CD4-positive, CD25-positive, alpha-beta regulatory T cell (primary cell): Measurements from ENCODE around the gene SETBP1. TPM values are rescaled to one million over a fixed set of nuclear protein-coding genes. Genes with fewer than 3 reads are reported as not detected.

Source experiments
- ATAC-seq, 2 donors: fragments of 150-1000 bp; cut with Tn5 transposase; one replicate each; pipeline ENCODE4 v1.10.0; 2021; ENCODE audit warnings: low read depth in 2 of 2, moderate number of reproducible peaks in 2 of 2, moderate library complexity in 1 of 2
- DNase-seq, 3 donors: peaks; one replicate each; pipeline versions ENCODE4 v3.0.0 to v3.0.0-alpha.2; 2012 to 2022; ENCODE audit warnings: mixed read lengths in 1 of 3
- H3K27ac ChIP-seq: one replicate; pipeline ENCODE4 v1.7.0; 2013; ENCODE audit warnings: mild to moderate bottlenecking, low read length; ENCODE audit not compliant: insufficient read depth, poor library complexity, severe bottlenecking
- H3K27me3 ChIP-seq: one replicate; pipeline ENCODE4 v1.7.0; 2013; ENCODE audit warnings: low read length; ENCODE audit not compliant: control insufficient read depth, insufficient read depth
- H3K36me3 ChIP-seq: one replicate; pipeline ENCODE4 v1.7.0; 2013; ENCODE audit warnings: mild to moderate bottlenecking, low read length, moderate library complexity; ENCODE audit not compliant: control insufficient read depth, insufficient read depth
- H3K4me1 ChIP-seq: 2 replicates; pipeline ENCODE4 v1.7.0; 2013; ENCODE audit warnings: mild to moderate bottlenecking, low read length; ENCODE audit not compliant: insufficient read depth, control insufficient read depth, poor library complexity, severe bottlenecking
- H3K4me3 ChIP-seq: one replicate; pipeline ENCODE4 v1.7.0; 2013; ENCODE audit warnings: low read depth, mild to moderate bottlenecking, low read length, moderate library complexity
- H3K9me3 ChIP-seq, 2 experiments: 1 replicate in 1 of 2; 2 replicates in 1 of 2; pipeline ENCODE4 v1.7.0; 2013; ENCODE audit warnings: low read length in 2 of 2, mild to moderate bottlenecking in 1 of 2, moderate library complexity in 1 of 2; ENCODE audit not compliant: control insufficient read depth in 2 of 2
- H3K27ac Mint-ChIP-seq, 3 donors: one replicate each; pipeline ENCODE4 v1.8.0; 2020 to 2022; ENCODE audit warnings: mild to moderate bottlenecking in 3 of 3, mixed read lengths in 3 of 3, moderate library complexity in 2 of 3
- H3K27me3 Mint-ChIP-seq: one replicate; pipeline ENCODE4 v1.8.0; 2022; ENCODE audit warnings: mild to moderate bottlenecking, mixed read lengths
- H3K36me3 Mint-ChIP-seq: one replicate; pipeline ENCODE4 v1.8.0; 2020; ENCODE audit warnings: mixed read lengths
- H3K4me1 Mint-ChIP-seq, 4 donors: one replicate each; pipeline ENCODE4 v1.8.0; 2020 to 2022; ENCODE audit warnings: mixed read lengths in 4 of 4, mild to moderate bottlenecking in 1 of 4
- H3K4me3 Mint-ChIP-seq, 4 donors: one replicate each; pipeline ENCODE4 v1.8.0; 2020 to 2022; ENCODE audit warnings: mild to moderate bottlenecking in 4 of 4, mixed read lengths in 4 of 4, moderate library complexity in 3 of 4
- H3K9me3 Mint-ChIP-seq, 7 donors: one replicate each; pipeline ENCODE4 v1.8.0; 2020 to 2022; ENCODE audit warnings: mixed read lengths in 7 of 7, mild to moderate bottlenecking in 3 of 7, moderate library complexity in 2 of 7
- polyA plus RNA-seq, 4 donors: library from polyadenylated mRNA; unstranded; fragments of 300-500 nt; fragmentation: Illumina TruSeq; gene quantifications; one replicate each; pipeline ENCODE4 v1.2.3, GENCODE V29; 2021
- total RNA-seq: library from RNA; stranded (reverse); gene quantifications from one replicate; pipeline ENCODE4 v1.2.3, GENCODE V29; 2022

SETBP1 gene
- total and polyA plus RNA-seq, 5 donors from 2014 or later = 0.32 to 1.6 (median 0.38) TPM; not detected in 2

- H3K9me3 Mint-ChIP-seq = peaks cover 0 to 3% (median 0%) of the 10 kb centered on the region in 7 donors
- DNase-seq (no peak), ATAC-seq (no peak)
- H3K36me3 ChIP-seq = no peaks in the 10 kb centered on the region
- H3K4me3 ChIP-seq = no peak overlapping the region
- H3K4me1 ChIP-seq = no peaks in the 10 kb centered on the region
- H3K27ac Mint-ChIP-seq = no peak overlapping the region
- no peaks in the 10 kb centered on the region for H3K9me3 ChIP-seq
- H3K27ac ChIP-seq = no peak overlapping the region
- H3K36me3 Mint-ChIP-seq = no peaks in the 10 kb centered on the region
- no peaks in the 10 kb centered on the region for H3K27me3 ChIP-seq
- H3K4me1 Mint-ChIP-seq = no peaks in the 10 kb centered on the region
- H3K27me3 Mint-ChIP-seq = peaks cover 12% of the 10 kb centered on the region
- no peak overlapping the region for H3K4me3 Mint-ChIP-seq
Measured at GRCh38 chr18:44643004-44643403, 37.7 kb upstream of the SETBP1 start.

GRCh38 chr18:44651478-44651877 is 29.2 kb upstream of the SETBP1 start:
- H3K4me3 ChIP-seq = no peak overlapping the region
- Mint-ChIP-seq H3K4me1 (no peaks in the 10 kb centered on the region), H3K36me3 (no peaks in the 10 kb centered on the region), H3K27me3 (peaks cover 11% of the 10 kb centered on the region), H3K4me3 (no peak overlapping the region), H3K9me3 (peaks cover 0 to 1% (median 0%) of the 10 kb centered on the region in 7 donors), H3K27ac (no peak overlapping the region)
- H3K27ac ChIP-seq = no peak overlapping the region
- ATAC-seq (no peak), DNase-seq (no peak)
- H3K4me1 ChIP-seq = no peaks in the 10 kb centered on the region
- no peaks in the 10 kb centered on the region for H3K27me3 ChIP-seq
- H3K36me3 ChIP-seq = no peaks in the 10 kb centered on the region
- H3K9me3 ChIP-seq = no peaks in the 10 kb centered on the region

GRCh38 chr18:44651918-44652572 is 28.6 kb upstream of the SETBP1 start:
- Mint-ChIP-seq H3K9me3 (peaks cover 0 to 1% (median 0%) of the 10 kb centered on the region in 7 donors), H3K27me3 (peaks cover 8% of the 10 kb centered on the region), H3K4me3 (no peak overlapping the region), H3K4me1 (no peaks in the 10 kb centered on the region), H3K27ac (no peak overlapping the region), H3K36me3 (no peaks in the 10 kb centered on the region)
- DNase-seq (no peak), ATAC-seq (no peak)
- Histone ChIP-seq H3K36me3 (no peaks in the 10 kb centered on the region), H3K9me3 (no peaks in the 10 kb centered on the region), H3K4me3 (no peak overlapping the region), H3K27me3 (no peaks in the 10 kb centered on the region), H3K4me1 (no peaks in the 10 kb centered on the region), H3K27ac (no peak overlapping the region)

- peaks cover 0 to 1% (median 0%) of the 10 kb centered on the region in 7 donors for H3K9me3 Mint-ChIP-seq
- H3K4me3 ChIP-seq = no peak overlapping the region
- ATAC-seq (no peak), DNase-seq (no peak)
- H3K36me3 Mint-ChIP-seq = no peaks in the 10 kb centered on the region
- no peak overlapping the region for H3K27ac ChIP-seq
- no peaks in the 10 kb centered on the region for H3K4me1 ChIP-seq
- H3K27me3 Mint-ChIP-seq = peaks cover 6% of the 10 kb centered on the region
- H3K9me3 ChIP-seq = no peaks in the 10 kb centered on the region
- H3K4me1 Mint-ChIP-seq = no peaks in the 10 kb centered on the region
- H3K36me3 ChIP-seq = no peaks in the 10 kb centered on the region
- no peaks in the 10 kb centered on the region for H3K27me3 ChIP-seq
- no peak overlapping the region for H3K27ac Mint-ChIP-seq
- no peak overlapping the region for H3K4me3 Mint-ChIP-seq
Measured at GRCh38 chr18:44652722-44653121, 28.0 kb upstream of the SETBP1 start.

GRCh38 chr18:44654573-44654972 is 26.1 kb upstream of the SETBP1 start:
- H3K4me3 ChIP-seq = no peak overlapping the region
- Mint-ChIP-seq H3K4me1 (no peaks in the 10 kb centered on the region), H3K27ac (no peak overlapping the region), H3K9me3 (peaks cover 0 to 1% (median 0%) of the 10 kb centered on the region in 7 donors), H3K27me3 (peaks cover 6% of the 10 kb centered on the region), H3K4me3 (no peak overlapping the region), H3K36me3 (no peaks in the 10 kb centered on the region)
- no peaks in the 10 kb centered on the region for H3K36me3 ChIP-seq
- no peak overlapping the region for H3K27ac ChIP-seq
- no peak for DNase-seq
- H3K4me1 ChIP-seq = no peaks in the 10 kb centered on the region
- H3K27me3 ChIP-seq = peaks cover 2% of the 10 kb centered on the region
- no peaks in the 10 kb centered on the region for H3K9me3 ChIP-seq
- ATAC-seq = no peak

GRCh38 chr18:44655435-44655834 is 25.3 kb upstream of the SETBP1 start:
- Histone ChIP-seq H3K4me1 (no peaks in the 10 kb centered on the region), H3K27ac (no peak overlapping the region), H3K9me3 (no peaks in the 10 kb centered on the region), H3K4me3 (no peak overlapping the region), H3K27me3 (peaks cover 2% of the 10 kb centered on the region), H3K36me3 (no peaks in the 10 kb centered on the region)
- Mint-ChIP-seq H3K4me3 (no peak overlapping the region), H3K4me1 (no peaks in the 10 kb centered on the region), H3K36me3 (no peaks in the 10 kb centered on the region), H3K9me3 (peaks cover 0 to 1% (median 0%) of the 10 kb centered on the region in 7 donors), H3K27me3 (peaks cover 8% of the 10 kb centered on the region), H3K27ac (no peak overlapping the region)
- DNase-seq (no peak), ATAC-seq (no peak)

GRCh38 chr18:44659771-44660170 is 20.9 kb upstream of the SETBP1 start:
- Histone ChIP-seq H3K9me3 (no peaks in the 10 kb centered on the region), H3K27ac (no peak overlapping the region), H3K4me1 (no peaks in the 10 kb centered on the region), H3K27me3 (peaks cover 2% of the 10 kb centered on the region), H3K36me3 (no peaks in the 10 kb centered on the region), H3K4me3 (no peak overlapping the region)
- Mint-ChIP-seq H3K9me3 (no peaks in the 10 kb centered on the region), H3K4me3 (no peak overlapping the region), H3K36me3 (no peaks in the 10 kb centered on the region), H3K27ac (no peak overlapping the region), H3K27me3 (peaks cover 19% of the 10 kb centered on the region), H3K4me1 (no peaks in the 10 kb centered on the region)
- DNase-seq (no peak), ATAC-seq (no peak)

- H3K36me3 ChIP-seq = no peaks in the 10 kb centered on the region
- H3K4me1 ChIP-seq = no peaks in the 10 kb centered on the region
- Mint-ChIP-seq H3K27me3 (peaks cover 20% of the 10 kb centered on the region), H3K27ac (no peak overlapping the region), H3K9me3 (peaks cover 0 to under 1% (median 0%) of the 10 kb centered on the region in 7 donors), H3K4me1 (no peaks in the 10 kb centered on the region), H3K36me3 (no peaks in the 10 kb centered on the region), H3K4me3 (no peak overlapping the region)
- H3K9me3 ChIP-seq = no peaks in the 10 kb centered on the region
- H3K27me3 ChIP-seq = peaks cover 12% of the 10 kb centered on the region
- H3K27ac ChIP-seq = no peak overlapping the region
- no peak overlapping the region for H3K4me3 ChIP-seq
- no peak for ATAC-seq
- DNase-seq = no peak
Measured at GRCh38 chr18:44668270-44668975, 12.3 kb upstream of the SETBP1 start.
